Retina (tissue), 1 donor: ENCODE measurements around the gene TNFRSF18.

Source experiments
- DNase-seq: peaks from one replicate; pipeline ENCODE4 v3.0.0-alpha.2; 2016

Gene TNFRSF18

GRCh38 chr1:1226566-1227362, 20.4 kb upstream of the TNFRSF18 start:
- no peak for DNase-seq

- no peak for DNase-seq
Observed at GRCh38 chr1:1225913-1226312, 19.5 kb upstream of the TNFRSF18 start.

- no peak for DNase-seq
Observed at GRCh38 chr1:1225238-1225845, 18.9 kb upstream of the TNFRSF18 start.

GRCh38 chr1:1223891-1224290, 17.5 kb upstream of the TNFRSF18 start:
- no peak for DNase-seq

GRCh38 chr1:1223321-1223720, 16.9 kb upstream of the TNFRSF18 start:
- DNase-seq: no peak

GRCh38 chr1:1222575-1223225, 16.3 kb upstream of the TNFRSF18 start:
- no peak for DNase-seq

- no peak for DNase-seq
Observed at GRCh38 chr1:1221887-1222574, 15.6 kb upstream of the TNFRSF18 start.

- DNase-seq: no peak
Observed at GRCh38 chr1:1220197-1220596, 13.8 kb upstream of the TNFRSF18 start.

GRCh38 chr1:1219341-1219740, 12.9 kb upstream of the TNFRSF18 start:
- DNase-seq: no peak

GRCh38 chr1:1218524-1219200, 12.3 kb upstream of the TNFRSF18 start:
- no peak for DNase-seq

- DNase-seq: no peak
Observed at GRCh38 chr1:1217621-1218523, 11.5 kb upstream of the TNFRSF18 start.

- DNase-seq: no peak
Observed at GRCh38 chr1:1216770-1217620, 10.6 kb upstream of the TNFRSF18 start.

GRCh38 chr1:1215881-1216605, 9.7 kb upstream of the TNFRSF18 start:
- no peak for DNase-seq

GRCh38 chr1:1215080-1215676, 8.8 kb upstream of the TNFRSF18 start:
- no peak for DNase-seq

- no peak for DNase-seq
Observed at GRCh38 chr1:1213345-1214265, 7.2 kb upstream of the TNFRSF18 start, which contains the start of gene TNFRSF4. Gene TNFRSF4 (minus strand): TSS chr1:1214153. CDS start chr1:1214127, 26 bp downstream.

- no peak for DNase-seq
Observed at GRCh38 chr1:1212780-1213344, 6.5 kb upstream of the TNFRSF18 start.

GRCh38 chr1:1211541-1212441, 5.4 kb upstream of the TNFRSF18 start:
- no peak for DNase-seq
